H9 (cell line): Measurements from ENCODE around the gene AMMECR1L. TPM values are rescaled to one million over a fixed set of nuclear protein-coding genes. Genes with fewer than 3 reads are reported as not detected.

Experiments
- DNase-seq: peaks from one replicate; pipeline ENCODE4 v3.0.0-alpha.2; 2017
- H2AFZ ChIP-seq: one replicate; pipeline ENCODE4 v1.6.1; 2013; ENCODE audit warnings: mild to moderate bottlenecking, low read length, control low read depth, moderate library complexity
- H2AK5ac ChIP-seq: 2 replicates; pipeline ENCODE4 v1.6.1; 2013; ENCODE audit warnings: low read length, control low read depth, mixed read lengths; ENCODE audit not compliant: insufficient read length
- H2BK120ac ChIP-seq: one replicate; pipeline ENCODE4 v1.6.1; 2013; ENCODE audit warnings: low read depth, mild to moderate bottlenecking, low read length, control low read depth, inconsistent platforms; ENCODE audit not compliant: poor library complexity, severe bottlenecking
- H2BK12ac ChIP-seq: 2 replicates; pipeline ENCODE4 v1.6.1; 2013; ENCODE audit warnings: low read length, control low read depth, mixed read lengths, low read depth; ENCODE audit not compliant: insufficient read length
- H2BK15ac ChIP-seq: 2 replicates; pipeline ENCODE4 v1.6.1; 2013; ENCODE audit warnings: low read depth, low read length, control low read depth
- H2BK20ac ChIP-seq: one replicate; pipeline ENCODE4 v1.6.1; 2013; ENCODE audit warnings: low read depth, mild to moderate bottlenecking, low read length, control low read depth, inconsistent platforms; ENCODE audit not compliant: poor library complexity, severe bottlenecking
- H2BK5ac ChIP-seq: 2 replicates; pipeline ENCODE4 v1.6.1; 2013; ENCODE audit warnings: low read length, control low read depth, mixed read lengths; ENCODE audit not compliant: insufficient read length
- H3K14ac ChIP-seq: 2 replicates; pipeline ENCODE4 v1.6.1; 2013; ENCODE audit warnings: low read length, control low read depth; ENCODE audit not compliant: insufficient read depth
- H3K18ac ChIP-seq: 2 replicates; pipeline ENCODE4 v1.6.1; 2013; ENCODE audit warnings: low read depth, mild to moderate bottlenecking, mixed read lengths, low read length, control low read depth; ENCODE audit not compliant: insufficient read length
- H3K23ac ChIP-seq: 2 replicates; pipeline ENCODE4 v1.6.1; 2013; ENCODE audit warnings: low read length, control low read depth, mixed read lengths, low read depth; ENCODE audit not compliant: insufficient read length
- H3K23me2 ChIP-seq: 2 replicates; pipeline ENCODE4 v1.6.1; 2013; ENCODE audit warnings: low read depth, mild to moderate bottlenecking, mixed read lengths, low read length, control low read depth; ENCODE audit not compliant: insufficient read length, poor library complexity, severe bottlenecking
- H3K27ac ChIP-seq: 2 replicates; pipeline ENCODE4 v1.5.1; 2013; ENCODE audit warnings: low read length, control low read depth, mixed read lengths, low read depth; ENCODE audit not compliant: insufficient read length
- H3K27me3 ChIP-seq: 2 replicates; pipeline ENCODE4 v1.6.1; 2013; ENCODE audit warnings: low read length, control low read depth, inconsistent platforms; ENCODE audit not compliant: insufficient read depth
- H3K4ac ChIP-seq: 2 replicates; pipeline ENCODE4 v1.6.1; 2013; ENCODE audit warnings: low read depth, mild to moderate bottlenecking, control low read depth, inconsistent platforms, low read length, moderate library complexity
- H3K4me1 ChIP-seq: 2 replicates; pipeline ENCODE4 v1.6.1; 2013; ENCODE audit warnings: low read length, control low read depth, inconsistent platforms; ENCODE audit not compliant: insufficient read depth
- H3K4me2 ChIP-seq: 2 replicates; pipeline ENCODE4 v1.6.1; 2013; ENCODE audit warnings: low read length, control low read depth, mixed read lengths; ENCODE audit not compliant: insufficient read length, insufficient read depth
- H3K56ac ChIP-seq: 2 replicates; pipeline ENCODE4 v1.6.1; 2013; ENCODE audit warnings: low read depth, mild to moderate bottlenecking, mixed read lengths, low read length, control low read depth; ENCODE audit not compliant: insufficient read length
- H3K79me1 ChIP-seq: 2 replicates; pipeline ENCODE4 v1.6.1; 2013; ENCODE audit warnings: low read depth, mild to moderate bottlenecking, moderate library complexity, low read length, control low read depth, inconsistent platforms; ENCODE audit not compliant: insufficient read depth, poor library complexity, severe bottlenecking
- H3K79me2 ChIP-seq: 2 replicates; pipeline ENCODE4 v1.6.1; 2013; ENCODE audit warnings: low read length, control low read depth, inconsistent platforms; ENCODE audit not compliant: insufficient read depth
- H3K9ac ChIP-seq: 2 replicates; pipeline ENCODE4 v1.6.1; 2013; ENCODE audit warnings: low read length, control low read depth, mixed read lengths; ENCODE audit not compliant: insufficient read length; ENCODE audit errors: extremely low read depth
- H3K9me3 ChIP-seq: one replicate; pipeline ENCODE4 v1.6.1; 2013; ENCODE audit warnings: low read depth, low read length, inconsistent platforms; ENCODE audit not compliant: control insufficient read depth
- H3T11ph ChIP-seq: one replicate; pipeline ENCODE4 v1.6.1; 2013; ENCODE audit warnings: mild to moderate bottlenecking, low read length, control low read depth, inconsistent platforms
- H4K20me1 ChIP-seq: one replicate; pipeline ENCODE4 v1.6.1; 2013; ENCODE audit not compliant: control insufficient read depth, insufficient read length, insufficient read depth
- H4K5ac ChIP-seq: 2 replicates; pipeline ENCODE4 v1.6.1; 2013; ENCODE audit warnings: low read depth, mild to moderate bottlenecking, mixed read lengths, low read length, control low read depth; ENCODE audit not compliant: insufficient read length
- H4K8ac ChIP-seq: replicated peaks from 2 replicates; pipeline ENCODE4 v1.6.1; 2013; ENCODE audit warnings: low read length, control low read depth, mixed read lengths, low read depth; ENCODE audit not compliant: insufficient read length
- H4K91ac ChIP-seq: 2 replicates; pipeline ENCODE4 v1.6.1; 2013; ENCODE audit warnings: low read depth, mild to moderate bottlenecking, moderate library complexity, mixed read lengths, low read length, control low read depth; ENCODE audit not compliant: insufficient read length
- H3K27ac Mint-ChIP-seq, 3 experiments: 2 replicates in 2 of 3; 3 replicates in 1 of 3; pipeline ENCODE4 v1.8.0; 2020 to 2021; ENCODE audit warnings: mixed read lengths in 3 of 3, mild to moderate bottlenecking in 1 of 3, moderate library complexity in 1 of 3
- H3K27me3 Mint-ChIP-seq: 2 replicates; pipeline ENCODE4 v1.8.0; 2021; ENCODE audit warnings: low read depth, mild to moderate bottlenecking, moderate library complexity, mixed read lengths
- H3K36me3 Mint-ChIP-seq, 3 experiments: 2 replicates in 2 of 3; 3 replicates in 1 of 3; pipeline ENCODE4 v1.8.0; 2020 to 2021; ENCODE audit warnings: low read depth in 3 of 3, mixed read lengths in 3 of 3; ENCODE audit not compliant: insufficient read depth in 1 of 3
- H3K4me1 Mint-ChIP-seq, 2 experiments: 2 replicates each; pipeline ENCODE4 v1.8.0; 2020; ENCODE audit warnings: mixed read lengths in 2 of 2
- H3K4me3 Mint-ChIP-seq, 2 experiments: 2 replicates in 1 of 2; 3 replicates in 1 of 2; pipeline ENCODE4 v1.8.0; 2020 to 2021; ENCODE audit warnings: mild to moderate bottlenecking in 2 of 2, mixed read lengths in 2 of 2, moderate library complexity in 1 of 2
- H3K9me3 Mint-ChIP-seq, 2 experiments: 2 replicates in 1 of 2; 3 replicates in 1 of 2; pipeline ENCODE4 v1.8.0; 2020; ENCODE audit warnings: mild to moderate bottlenecking in 2 of 2, mixed read lengths in 2 of 2, moderate library complexity in 1 of 2
- WGBS: extraction: QIAGEN DNeasy Blood & Tissue Kit; methylation state at CpG from one replicate; pipeline ENCODE4 v1.1.7; 2013; ENCODE audit warnings: missing lambda C conversion rate, low lambda C conversion rate, mixed read lengths; ENCODE audit not compliant: insufficient read length; ENCODE audit errors: extremely low coverage; 5-methylcytosine and 5-hydroxymethylcytosine counted together
- total RNA-seq: library from RNA; stranded (reverse); gene quantifications from 2 replicates; pipeline ENCODE4 v1.2.1, GENCODE V29; 2021
- TF ChIP-seq, protein P1 (sequence below): fragments of 200-600 bp; sonication (generic); conservative IDR thresholded peaks from 3 replicates; pipeline ENCODE4 v1.8.0; 2021; ENCODE audit warnings: antibody characterized with exemption, mild to moderate bottlenecking

AMMECR1L gene
- total RNA-seq, 1 experiment from 2014 or later, result 20.0 TPM

DNA sequence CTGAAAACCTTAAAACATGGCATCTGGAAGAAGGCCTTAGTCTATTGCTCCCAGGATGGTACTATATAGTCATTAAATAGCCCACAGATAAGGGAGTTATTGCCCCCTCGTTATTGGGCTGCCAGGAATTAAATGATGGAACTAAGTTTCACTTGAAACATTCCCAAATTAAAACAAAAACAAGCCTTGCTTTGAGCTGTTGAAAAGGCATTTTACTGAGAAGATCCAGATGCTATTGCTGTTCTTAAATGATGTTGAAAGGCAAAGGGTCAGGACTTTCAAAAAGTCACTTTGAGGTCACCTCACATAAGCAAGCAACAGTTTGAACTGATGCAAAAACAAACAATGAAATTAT is 2.0 kb upstream of the AMMECR1L start:
- no peak overlapping the region for H2AFZ ChIP-seq
- H3K79me1 ChIP-seq, result peaks cover 6% of the 10 kb centered on the region
- no peak overlapping the region for H3K56ac ChIP-seq
- H3K23ac ChIP-seq, result no peak overlapping the region
- H3K4me2 ChIP-seq, result peak overlapping the region; percentile 67
- no peak overlapping the region for H3T11ph ChIP-seq
- H3K27ac Mint-ChIP-seq, result no peak overlapping the region
- H2BK5ac ChIP-seq, result no peak overlapping the region
- peaks cover 10% of the 10 kb centered on the region; the same call in 1 of the 2 replicates for H3K79me2 ChIP-seq
- no peak overlapping the region for H4K5ac ChIP-seq
- no peak overlapping the region for H4K8ac ChIP-seq
- no peaks in the 10 kb centered on the region for H3K4me1 ChIP-seq
- no peaks in the 10 kb centered on the region for H4K20me1 ChIP-seq
- H3K9me3 ChIP-seq, result no peaks in the 10 kb centered on the region
- H2BK20ac ChIP-seq, result no peak overlapping the region
- TF ChIP-seq, protein P1, sequence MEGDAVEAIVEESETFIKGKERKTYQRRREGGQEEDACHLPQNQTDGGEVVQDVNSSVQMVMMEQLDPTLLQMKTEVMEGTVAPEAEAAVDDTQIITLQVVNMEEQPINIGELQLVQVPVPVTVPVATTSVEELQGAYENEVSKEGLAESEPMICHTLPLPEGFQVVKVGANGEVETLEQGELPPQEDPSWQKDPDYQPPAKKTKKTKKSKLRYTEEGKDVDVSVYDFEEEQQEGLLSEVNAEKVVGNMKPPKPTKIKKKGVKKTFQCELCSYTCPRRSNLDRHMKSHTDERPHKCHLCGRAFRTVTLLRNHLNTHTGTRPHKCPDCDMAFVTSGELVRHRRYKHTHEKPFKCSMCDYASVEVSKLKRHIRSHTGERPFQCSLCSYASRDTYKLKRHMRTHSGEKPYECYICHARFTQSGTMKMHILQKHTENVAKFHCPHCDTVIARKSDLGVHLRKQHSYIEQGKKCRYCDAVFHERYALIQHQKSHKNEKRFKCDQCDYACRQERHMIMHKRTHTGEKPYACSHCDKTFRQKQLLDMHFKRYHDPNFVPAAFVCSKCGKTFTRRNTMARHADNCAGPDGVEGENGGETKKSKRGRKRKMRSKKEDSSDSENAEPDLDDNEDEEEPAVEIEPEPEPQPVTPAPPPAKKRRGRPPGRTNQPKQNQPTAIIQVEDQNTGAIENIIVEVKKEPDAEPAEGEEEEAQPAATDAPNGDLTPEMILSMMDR, result no peak
- peaks cover 8% of the 10 kb centered on the region for H3K23me2 ChIP-seq
- peak overlapping the region; percentile 74 to 84; a peak in 2 of 5 replicates for H3K4me3 Mint-ChIP-seq
- peaks cover 29 to 36% of the 10 kb centered on the region in 2 experiments for H3K4me1 Mint-ChIP-seq
- no peaks in the 10 kb centered on the region; a peak in 2 of 5 replicates for H3K9me3 Mint-ChIP-seq
- H3K18ac ChIP-seq, result no peak overlapping the region
- no peak overlapping the region for H3K4ac ChIP-seq
- WGBS, result no CpG with 5 or more reads among the region's 1 CpG
- no peak overlapping the region for H2BK12ac ChIP-seq
- H2BK15ac ChIP-seq, result no peak overlapping the region
- H3K36me3 Mint-ChIP-seq, result peaks cover 12 to 17% (median 16%) of the 10 kb centered on the region in 3 experiments; a peak in 5 of 7 replicates
- no peak overlapping the region for H3K9ac ChIP-seq
- H2BK120ac ChIP-seq, result no peak overlapping the region
- no peak overlapping the region for H4K91ac ChIP-seq
- no peaks in the 10 kb centered on the region for H3K27me3 ChIP-seq
- H3K14ac ChIP-seq, result no peak overlapping the region
- H3K27ac ChIP-seq, result no peak overlapping the region
- H3K27me3 Mint-ChIP-seq, result no peaks in the 10 kb centered on the region
- no peak overlapping the region for H2AK5ac ChIP-seq
- no peak for DNase-seq
